Choroid plexus epithelial cell (primary cell): Measurements from ENCODE around the gene ZNF423.

Experiments
- DNase-seq: peaks from one replicate; pipeline ENCODE4 v3.0.0-alpha.2; 2010; ENCODE audit warnings: low read depth
- H3K4me3 ChIP-seq: 2 replicates; pipeline ENCODE4 v1.5.1; 2011; ENCODE audit warnings: low read depth, mild to moderate bottlenecking, control low read depth, low read length, moderate library complexity
- TF ChIP-seq, protein P1 (sequence below): conservative IDR thresholded peaks from 2 replicates; pipeline ENCODE4 v1.5.1; 2011; ENCODE audit warnings: low read depth, mild to moderate bottlenecking, control low read depth, inconsistent platforms, low read length, moderate library complexity

Gene ZNF423

GRCh38 chr16:49746545-49746944 lies 109.4 kb downstream of the ZNF423 start:
- DNase-seq, result no peak
- H3K4me3 ChIP-seq, result no peak overlapping the region
- TF ChIP-seq, protein P1, sequence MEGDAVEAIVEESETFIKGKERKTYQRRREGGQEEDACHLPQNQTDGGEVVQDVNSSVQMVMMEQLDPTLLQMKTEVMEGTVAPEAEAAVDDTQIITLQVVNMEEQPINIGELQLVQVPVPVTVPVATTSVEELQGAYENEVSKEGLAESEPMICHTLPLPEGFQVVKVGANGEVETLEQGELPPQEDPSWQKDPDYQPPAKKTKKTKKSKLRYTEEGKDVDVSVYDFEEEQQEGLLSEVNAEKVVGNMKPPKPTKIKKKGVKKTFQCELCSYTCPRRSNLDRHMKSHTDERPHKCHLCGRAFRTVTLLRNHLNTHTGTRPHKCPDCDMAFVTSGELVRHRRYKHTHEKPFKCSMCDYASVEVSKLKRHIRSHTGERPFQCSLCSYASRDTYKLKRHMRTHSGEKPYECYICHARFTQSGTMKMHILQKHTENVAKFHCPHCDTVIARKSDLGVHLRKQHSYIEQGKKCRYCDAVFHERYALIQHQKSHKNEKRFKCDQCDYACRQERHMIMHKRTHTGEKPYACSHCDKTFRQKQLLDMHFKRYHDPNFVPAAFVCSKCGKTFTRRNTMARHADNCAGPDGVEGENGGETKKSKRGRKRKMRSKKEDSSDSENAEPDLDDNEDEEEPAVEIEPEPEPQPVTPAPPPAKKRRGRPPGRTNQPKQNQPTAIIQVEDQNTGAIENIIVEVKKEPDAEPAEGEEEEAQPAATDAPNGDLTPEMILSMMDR, result no peak

- TF ChIP-seq, protein P1, result no peak
- H3K4me3 ChIP-seq, result no peak overlapping the region
- DNase-seq, result no peak
These were observed 110.6 kb downstream of the ZNF423 start for GRCh38 chr16:49745311-49745747.

- no peak for DNase-seq
- no peak overlapping the region for H3K4me3 ChIP-seq
- TF ChIP-seq, protein P1, result no peak
These were observed 111.4 kb downstream of the ZNF423 start for GRCh38 chr16:49744244-49745220.

- no peak for DNase-seq
- H3K4me3 ChIP-seq, result no peak overlapping the region
- TF ChIP-seq, protein P1, result no peak
These were observed 112.3 kb downstream of the ZNF423 start for GRCh38 chr16:49743658-49744057.

DNA sequence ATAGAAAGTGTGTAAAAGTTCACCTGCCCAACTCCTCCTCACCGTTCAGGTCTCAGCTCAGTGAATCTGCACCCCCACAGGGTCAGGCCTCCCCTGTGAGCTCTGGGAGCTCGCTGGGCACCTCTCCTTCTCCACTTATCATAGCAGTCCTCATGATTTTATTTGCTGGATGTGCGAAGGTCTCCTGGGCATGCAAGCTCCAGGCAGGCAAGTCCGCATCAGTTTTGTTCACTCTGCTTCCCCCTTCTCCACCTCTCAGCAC lies 112.8 kb downstream of the ZNF423 start:
- no peak overlapping the region for H3K4me3 ChIP-seq
- TF ChIP-seq, protein P1, result no peak
- DNase-seq, result no peak

DNA sequence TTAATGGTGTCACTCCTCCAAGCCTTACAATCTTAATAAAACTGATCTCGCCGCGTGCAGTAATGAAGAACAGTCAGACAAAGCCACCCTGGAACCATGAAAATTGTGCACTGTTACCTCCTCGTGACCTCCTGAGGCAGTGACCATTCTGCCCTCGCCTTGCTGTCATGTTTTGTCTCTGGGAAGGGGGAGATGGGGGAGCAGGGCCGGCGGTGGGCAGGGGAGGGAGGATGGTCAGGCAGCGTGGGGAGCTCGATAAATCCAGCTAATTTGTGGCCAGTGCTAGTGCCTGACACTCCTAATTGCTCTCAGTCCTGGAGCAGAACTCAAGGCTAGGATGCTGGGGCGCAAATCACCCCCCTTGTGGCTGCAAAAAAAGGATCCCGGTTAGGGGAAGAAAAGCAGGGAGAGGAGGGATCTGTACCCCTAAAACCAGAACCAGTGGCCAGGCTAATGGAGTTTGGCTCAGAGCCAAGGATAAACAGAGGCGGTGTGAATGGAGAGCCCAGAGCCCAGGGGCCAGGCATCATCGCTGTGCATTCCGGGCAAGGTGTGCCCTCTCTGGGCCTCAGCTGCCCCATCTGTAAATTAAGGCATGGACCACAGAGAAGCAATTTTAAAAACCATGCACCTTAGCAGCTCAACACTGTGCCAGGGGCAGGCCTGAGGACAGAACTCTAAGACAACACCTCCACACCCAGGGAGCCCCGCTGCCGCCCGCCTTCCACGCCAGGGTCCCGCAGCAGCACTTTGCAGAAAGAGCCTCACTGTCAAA lies 113.3 kb downstream of the ZNF423 start:
- no peak for DNase-seq
- TF ChIP-seq, protein P1, result no peak

DNA sequence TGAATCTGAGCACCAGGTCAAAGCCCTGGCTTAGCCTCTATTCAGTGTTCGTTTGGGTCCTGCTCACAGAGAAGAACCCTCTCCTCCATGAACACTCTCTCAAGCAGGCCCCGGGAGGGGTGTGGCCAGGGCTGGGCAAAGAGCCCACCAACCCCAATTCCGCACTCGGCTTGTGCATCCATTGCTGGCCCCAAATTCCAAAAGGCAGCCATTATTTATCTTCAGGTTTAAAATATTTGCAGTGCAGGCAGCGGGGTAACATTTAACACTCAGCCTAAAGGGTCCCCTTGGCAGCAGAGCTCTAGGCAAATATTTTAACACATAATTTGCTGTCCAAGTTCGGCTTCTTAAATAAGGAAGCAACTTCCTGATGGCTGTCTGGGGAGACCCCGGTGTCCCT lies 115.7 kb downstream of the ZNF423 start:
- no peak overlapping the region for H3K4me3 ChIP-seq
- no peak for DNase-seq
- TF ChIP-seq, protein P1, result no peak

More for the DNA sequence above, 113.3 kb downstream of the ZNF423 start:
- H3K4me3 ChIP-seq, result no peak overlapping the region
